ENCODE measurements around the gene NCS1. TPM values are rescaled to one million over a fixed set of nuclear protein-coding genes. Genes with fewer than 3 reads are reported as not detected.

The NCS1 gene
- total and polyA plus RNA-seq, 9 of the 15 experiments (the other 6 are each of a cell fraction or from before 2014, with no cell fraction given), result 0.28 to 27.0 (median 9.6) TPM

DNA sequence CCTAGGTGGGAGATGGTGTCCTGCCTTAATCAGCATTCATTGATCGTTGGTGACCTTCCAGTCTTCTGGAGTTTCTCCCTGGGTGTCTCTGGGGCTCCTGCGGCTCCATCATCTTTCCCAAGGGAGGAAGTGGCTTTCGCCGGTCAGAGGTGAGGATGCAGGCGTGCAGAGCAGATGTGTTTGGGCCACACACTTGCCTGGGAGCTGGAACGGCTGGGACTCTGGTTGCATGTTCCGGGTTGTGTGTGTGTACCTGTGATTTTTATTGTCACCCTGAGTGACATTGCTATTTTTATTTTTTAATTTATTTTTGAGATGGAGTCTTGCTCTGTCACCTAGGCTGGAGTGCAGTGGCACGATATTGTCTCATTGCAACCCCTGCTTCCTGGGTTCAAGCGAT, 103.0 kb downstream of the NCS1 start:
- Histone ChIP-seq H3K79me2 (ENCODE audit: control insufficient read depth, insufficient read depth, low read length) (no peaks in the 10 kb centered on the region), H3K27me3 (ENCODE audit: control insufficient read depth in 2 of 2, insufficient read depth in 2 of 2, low read length in 2 of 2) (peaks cover 6 to 51% of the 10 kb centered on the region in 2 experiments), H3K36me3 (ENCODE audit: control insufficient read depth, insufficient read depth, low read length) (no peaks in the 10 kb centered on the region), H3K9me3 (replicated peaks; ENCODE audit: control insufficient read depth, insufficient read depth, low read depth, low read length) (no peaks in the 10 kb centered on the region), H3K9me1 (ENCODE audit: control insufficient read depth, insufficient read depth, low read length) (no peaks in the 10 kb centered on the region), H3K9ac (ENCODE audit: insufficient read depth in 1 of 2, low read depth in 2 of 2, low read length in 2 of 2) (no peak overlapping the region), H3K4me3 (no peak overlapping the region), H4K20me1 (replicated peaks; ENCODE audit: control insufficient read depth, insufficient read depth, low read length) (no peaks in the 10 kb centered on the region), H3K4me1 (replicated peaks in 1 of 2; ENCODE audit: control insufficient read depth in 2 of 2, insufficient read depth in 2 of 2, low read length in 2 of 2) (no peaks in the 10 kb centered on the region), H2AFZ (ENCODE audit: low read depth, low read length) (no peak overlapping the region), H3K27ac (ENCODE audit: extremely low read depth, low read depth, low read length) (no peak overlapping the region), H3K4me2 (ENCODE audit: insufficient read depth, low read length) (no peak overlapping the region)
- FAIRE-seq (no peak), ATAC-seq (no peak), DNase-seq (ENCODE audit: extremely low read depth in 1 of 4, low spot score in 3 of 4) (no peak)
- in situ Hi-C loops (cut with MboI), result no loop called here
- ChIA-PET CTCF (ENCODE audit: low intra/inter-chr PET ratio) (no interaction called here), POLR2A (no interaction called here)
- no peak for TF ChIP-seq LCOR (CRISPR knock-in tag; IDR thresholded peaks at IDR 0.05)
- no TSS peak for BruUV-seq (replicated peaks)
- 2% methylated on average over 9 of the region's 9 CpGs for WGBS (ENCODE audit: insufficient coverage, low coverage, missing lambda C conversion rate)
- intact Hi-C loops (cut with micrococcal nuclease), result no loop called here

DNA sequence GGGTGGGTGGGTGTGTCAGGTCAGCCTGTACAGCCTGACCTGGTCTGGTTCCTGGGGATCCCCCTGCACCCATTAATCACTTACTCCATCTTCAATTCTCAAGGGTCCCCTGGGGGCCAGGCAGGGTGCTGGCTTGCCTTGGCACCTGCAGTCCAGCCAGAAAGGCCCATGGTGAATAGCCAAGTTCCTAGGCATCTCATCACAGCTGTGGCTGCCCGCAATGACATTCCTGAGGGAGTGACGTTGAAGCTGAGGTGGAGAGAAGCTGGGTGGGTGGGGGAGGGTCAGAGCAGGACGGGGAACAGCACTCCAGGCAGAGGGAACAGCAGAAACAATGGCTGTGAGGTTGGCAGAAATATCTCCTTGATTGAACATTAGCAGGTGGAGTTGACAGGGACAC, 103.9 kb downstream of the NCS1 start:
- intact Hi-C loops (cut with micrococcal nuclease), result no loop called here
- TF ChIP-seq GABPB1 (CRISPR knock-in tag; IDR thresholded peaks at IDR 0.05) (no peak), ZNF778 (CRISPR knock-in tag; IDR thresholded peaks at IDR 0.05) (no peak), FOXM1 (IDR thresholded peaks at IDR 0.05; ENCODE audit: low read depth) (no peak), FOXM1 (CRISPR knock-in tag; IDR thresholded peaks at IDR 0.05; ENCODE audit: low read depth) (no peak), SP1 (CRISPR knock-in tag; IDR thresholded peaks at IDR 0.05) (no peak), ZNF232 (CRISPR knock-in tag; IDR thresholded peaks at IDR 0.05) (no peak), KHSRP (IDR thresholded peaks at IDR 0.05) (no peak), ADNP (tag; IDR thresholded peaks at IDR 0.05) (no peak), ZNF57 (CRISPR knock-in tag; IDR thresholded peaks at IDR 0.05) (no peak)
- TF ChIP-seq, protein P1, sequence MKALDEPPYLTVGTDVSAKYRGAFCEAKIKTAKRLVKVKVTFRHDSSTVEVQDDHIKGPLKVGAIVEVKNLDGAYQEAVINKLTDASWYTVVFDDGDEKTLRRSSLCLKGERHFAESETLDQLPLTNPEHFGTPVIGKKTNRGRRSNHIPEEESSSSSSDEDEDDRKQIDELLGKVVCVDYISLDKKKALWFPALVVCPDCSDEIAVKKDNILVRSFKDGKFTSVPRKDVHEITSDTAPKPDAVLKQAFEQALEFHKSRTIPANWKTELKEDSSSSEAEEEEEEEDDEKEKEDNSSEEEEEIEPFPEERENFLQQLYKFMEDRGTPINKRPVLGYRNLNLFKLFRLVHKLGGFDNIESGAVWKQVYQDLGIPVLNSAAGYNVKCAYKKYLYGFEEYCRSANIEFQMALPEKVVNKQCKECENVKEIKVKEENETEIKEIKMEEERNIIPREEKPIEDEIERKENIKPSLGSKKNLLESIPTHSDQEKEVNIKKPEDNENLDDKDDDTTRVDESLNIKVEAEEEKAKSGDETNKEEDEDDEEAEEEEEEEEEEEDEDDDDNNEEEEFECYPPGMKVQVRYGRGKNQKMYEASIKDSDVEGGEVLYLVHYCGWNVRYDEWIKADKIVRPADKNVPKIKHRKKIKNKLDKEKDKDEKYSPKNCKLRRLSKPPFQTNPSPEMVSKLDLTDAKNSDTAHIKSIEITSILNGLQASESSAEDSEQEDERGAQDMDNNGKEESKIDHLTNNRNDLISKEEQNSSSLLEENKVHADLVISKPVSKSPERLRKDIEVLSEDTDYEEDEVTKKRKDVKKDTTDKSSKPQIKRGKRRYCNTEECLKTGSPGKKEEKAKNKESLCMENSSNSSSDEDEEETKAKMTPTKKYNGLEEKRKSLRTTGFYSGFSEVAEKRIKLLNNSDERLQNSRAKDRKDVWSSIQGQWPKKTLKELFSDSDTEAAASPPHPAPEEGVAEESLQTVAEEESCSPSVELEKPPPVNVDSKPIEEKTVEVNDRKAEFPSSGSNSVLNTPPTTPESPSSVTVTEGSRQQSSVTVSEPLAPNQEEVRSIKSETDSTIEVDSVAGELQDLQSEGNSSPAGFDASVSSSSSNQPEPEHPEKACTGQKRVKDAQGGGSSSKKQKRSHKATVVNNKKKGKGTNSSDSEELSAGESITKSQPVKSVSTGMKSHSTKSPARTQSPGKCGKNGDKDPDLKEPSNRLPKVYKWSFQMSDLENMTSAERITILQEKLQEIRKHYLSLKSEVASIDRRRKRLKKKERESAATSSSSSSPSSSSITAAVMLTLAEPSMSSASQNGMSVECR (CRISPR knock-in tag; IDR thresholded peaks at IDR 0.05), result no peak
- TF ChIP-seq, protein P2, sequence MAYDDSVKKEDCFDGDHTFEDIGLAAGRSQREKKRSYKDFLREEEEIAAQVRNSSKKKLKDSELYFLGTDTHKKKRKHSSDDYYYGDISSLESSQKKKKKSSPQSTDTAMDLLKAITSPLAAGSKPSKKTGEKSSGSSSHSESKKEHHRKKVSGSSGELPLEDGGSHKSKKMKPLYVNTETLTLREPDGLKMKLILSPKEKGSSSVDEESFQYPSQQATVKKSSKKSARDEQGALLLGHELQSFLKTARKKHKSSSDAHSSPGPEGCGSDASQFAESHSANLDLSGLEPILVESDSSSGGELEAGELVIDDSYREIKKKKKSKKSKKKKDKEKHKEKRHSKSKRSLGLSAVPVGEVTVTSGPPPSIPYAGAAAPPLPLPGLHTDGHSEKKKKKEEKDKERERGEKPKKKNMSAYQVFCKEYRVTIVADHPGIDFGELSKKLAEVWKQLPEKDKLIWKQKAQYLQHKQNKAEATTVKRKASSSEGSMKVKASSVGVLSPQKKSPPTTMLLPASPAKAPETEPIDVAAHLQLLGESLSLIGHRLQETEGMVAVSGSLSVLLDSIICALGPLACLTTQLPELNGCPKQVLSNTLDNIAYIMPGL (CRISPR knock-in tag; IDR thresholded peaks at IDR 0.05), result no peak

More for the DNA sequence above, 103.9 kb downstream of the NCS1 start:
- Histone ChIP-seq H3K79me2 (ENCODE audit: control insufficient read depth, insufficient read depth, low read length) (no peaks in the 10 kb centered on the region), H3K27ac (ENCODE audit: extremely low read depth, low read depth, low read length) (no peak overlapping the region), H2AFZ (ENCODE audit: low read depth, low read length) (no peak overlapping the region), H3K9me3 (replicated peaks; ENCODE audit: control insufficient read depth, insufficient read depth, low read depth, low read length) (no peaks in the 10 kb centered on the region), H3K27me3 (ENCODE audit: control insufficient read depth in 2 of 2, insufficient read depth in 2 of 2, low read length in 2 of 2) (peaks cover 6 to 48% of the 10 kb centered on the region in 2 experiments), H3K36me3 (ENCODE audit: control insufficient read depth, insufficient read depth, low read length) (no peaks in the 10 kb centered on the region), H3K9ac (ENCODE audit: insufficient read depth in 1 of 2, low read depth in 2 of 2, low read length in 2 of 2) (no peak overlapping the region), H4K20me1 (replicated peaks; ENCODE audit: control insufficient read depth, insufficient read depth, low read length) (no peaks in the 10 kb centered on the region), H3K9me1 (ENCODE audit: control insufficient read depth, insufficient read depth, low read length) (no peaks in the 10 kb centered on the region), H3K4me1 (replicated peaks in 1 of 2; ENCODE audit: control insufficient read depth in 2 of 2, insufficient read depth in 2 of 2, low read length in 2 of 2) (no peaks in the 10 kb centered on the region; a peak in 1 of 5 replicates), H3K4me2 (ENCODE audit: insufficient read depth, low read length) (no peak overlapping the region), H3K4me3 (no peak overlapping the region)
- WGBS (ENCODE audit: insufficient coverage, low coverage, missing lambda C conversion rate), result 8% methylated on average over 2 of the region's 3 CpGs
- in situ Hi-C loops (cut with MboI), result no loop called here
- no peak for FAIRE-seq
- ChIA-PET POLR2A (interaction anchor here (0.6 to 1.5 kb wide), 2 partner anchors 10 to 70 kb away, joined by 3 read pairs; partner anchors contain the start of gene HMCN2), CTCF (ENCODE audit: low intra/inter-chr PET ratio) (no interaction called here)
- no peak for ATAC-seq
- no peak for DNase-seq (ENCODE audit: extremely low read depth in 1 of 4, low spot score in 3 of 4)
- no TSS peak for BruUV-seq (replicated peaks)

Measured in K562 (cell line).